Uterus (tissue), 4 donors: ENCODE data around the gene MSI2. TPM values are rescaled to one million over a fixed set of nuclear protein-coding genes. Genes with fewer than 3 reads are reported as not detected.

Source experiments
- DNase-seq, 2 donors: peaks; one replicate each; pipeline ENCODE4 v3.0.0-alpha.2; 2019 to 2020
- H3K27ac ChIP-seq, 2 donors: fragments of 200-600 bp; sonication (generic); 1 replicate in 1 of 2; 2 replicates in 1 of 2; pipeline ENCODE4 v1.5.1; 2016 to 2018
- H3K27me3 ChIP-seq, 2 donors: fragments of 200-600 bp; sonication (generic); one replicate each; pipeline ENCODE4 v1.5.1; 2018 to 2019; ENCODE audit warnings: control low read depth in 1 of 2
- H3K36me3 ChIP-seq, 2 donors: fragments of 200-600 bp; sonication (generic); one replicate each; pipeline ENCODE4 v1.5.1; 2019; ENCODE audit warnings: control low read depth in 1 of 2
- H3K4me1 ChIP-seq, 2 donors: fragments of 200-600 bp; sonication (generic); one replicate each; pipeline ENCODE4 v1.5.1; 2018 to 2019; ENCODE audit warnings: control low read depth in 1 of 2
- H3K4me3 ChIP-seq, 2 donors: fragments of 200-600 bp; sonication (generic); 1 replicate in 1 of 2; 2 replicates in 1 of 2; pipeline ENCODE4 v1.5.1; 2018 to 2019; ENCODE audit warnings: mild to moderate bottlenecking in 1 of 2
- H3K9me3 ChIP-seq, 2 donors: fragments of 200-600 bp; sonication (generic); one replicate each; pipeline ENCODE4 v1.5.1; 2019; ENCODE audit warnings: control low read depth in 1 of 2
- CTCF ChIP-seq, 4 experiments: fragments of 200-600 bp in 2 of 4; fragments of 450-650 bp in 2 of 4; sonication (generic) in 2 of 4; IDR thresholded peaks; one replicate each; pipeline ENCODE4 v1.5.1; 2016 to 2019; ENCODE audit warnings: antibody characterized with exemption in 4 of 4, mild to moderate bottlenecking in 2 of 4, moderate library complexity in 1 of 4
- POLR2A ChIP-seq, 2 donors: fragments of 450-650 bp; IDR thresholded peaks; one replicate each; pipeline ENCODE4 v1.6.1; 2016; ENCODE audit warnings: antibody characterized with exemption in 2 of 2, mild to moderate bottlenecking in 1 of 2, moderate library complexity in 1 of 2
- intact Hi-C: fragments of 100-400 bp; cut with DNase I; formaldehyde crosslinking; loops from one replicate; pipeline ENCODE4 v1.15.1; 2023; ENCODE audit warnings: low total_unique reads
- total RNA-seq, 4 donors: library from RNA; depleted of rRNA in 3 of 4; stranded (reverse); fragments of >200 nt in 3 of 4; gene quantifications; one replicate each; pipeline versions ENCODE4 v1.1.0 to v1.2.4, GENCODE V29; 2014 to 2023
- donor health status: DM: yes; HTN: yes; CAD: no.

The MSI2 gene
- total RNA-seq, 4 donors from 2014 or later: 13.2 to 60.8 (median 44.5) TPM

GRCh38 chr17:57548421-57549410 is 292.4 kb downstream of the MSI2 start:
- no peaks in the 10 kb centered on the region for H3K4me1 ChIP-seq
- H3K4me3 ChIP-seq: no peak overlapping the region
- TF ChIP-seq CTCF (IDR thresholded peaks at IDR 0.05) (no peak), POLR2A (IDR thresholded peaks at IDR 0.05) (no peak)
- no peaks in the 10 kb centered on the region for H3K36me3 ChIP-seq
- intact Hi-C loops: no loop called here
- DNase-seq: peak; percentile 46 to 53
- peak overlapping the region in 1 of 2 donors; percentile 15 for H3K27ac ChIP-seq
- no peaks in the 10 kb centered on the region for H3K27me3 ChIP-seq
- no peaks in the 10 kb centered on the region for H3K9me3 ChIP-seq

- intact Hi-C loops: no loop called here
- H3K4me1 ChIP-seq: no peaks in the 10 kb centered on the region
- no peak overlapping the region for H3K27ac ChIP-seq
- TF ChIP-seq CTCF (IDR thresholded peaks at IDR 0.05) (no peak), POLR2A (IDR thresholded peaks at IDR 0.05) (no peak)
- H3K9me3 ChIP-seq: no peaks in the 10 kb centered on the region
- DNase-seq: no peak
- H3K36me3 ChIP-seq: no peaks in the 10 kb centered on the region
- H3K4me3 ChIP-seq: no peak overlapping the region
- no peaks in the 10 kb centered on the region for H3K27me3 ChIP-seq
These were observed 293.1 kb downstream of the MSI2 start for GRCh38 chr17:57549468-57549867.

GRCh38 chr17:57550016-57550415 is 293.7 kb downstream of the MSI2 start:
- Histone ChIP-seq H3K36me3 (no peaks in the 10 kb centered on the region), H3K4me3 (no peak overlapping the region), H3K27me3 (no peaks in the 10 kb centered on the region), H3K9me3 (no peaks in the 10 kb centered on the region), H3K4me1 (no peaks in the 10 kb centered on the region), H3K27ac (no peak overlapping the region)
- intact Hi-C loops: no loop called here
- no peak for DNase-seq
- TF ChIP-seq CTCF (IDR thresholded peaks at IDR 0.05): no peak
- TF ChIP-seq POLR2A (IDR thresholded peaks at IDR 0.05): no peak

GRCh38 chr17:57550668-57551315 is 294.5 kb downstream of the MSI2 start:
- intact Hi-C loops: no loop called here
- no peak overlapping the region for H3K27ac ChIP-seq
- no peak overlapping the region for H3K4me3 ChIP-seq
- H3K9me3 ChIP-seq: no peaks in the 10 kb centered on the region
- no peak for DNase-seq
- H3K27me3 ChIP-seq: no peaks in the 10 kb centered on the region
- H3K36me3 ChIP-seq: no peaks in the 10 kb centered on the region
- H3K4me1 ChIP-seq: no peaks in the 10 kb centered on the region
- TF ChIP-seq POLR2A (IDR thresholded peaks at IDR 0.05) (no peak), CTCF (IDR thresholded peaks at IDR 0.05) (no peak)
